Neutrophil (primary cell): Measurements from ENCODE around the gene NCDN.

Experiments
- H3K27ac ChIP-seq: fragments of 200-600 bp; sonication (generic); 2 replicates; pipeline ENCODE4 v1.5.1; 2016; ENCODE audit warnings: mild to moderate bottlenecking, moderate library complexity
- H3K27me3 ChIP-seq: fragments of 200-600 bp; sonication (generic); 2 replicates; pipeline ENCODE4 v1.6.0; 2016; ENCODE audit warnings: mild to moderate bottlenecking
- H3K36me3 ChIP-seq: fragments of 200-600 bp; sonication (generic); 2 replicates; pipeline ENCODE4 v1.5.1; 2017
- H3K4me1 ChIP-seq, 2 experiments: fragments of 200-600 bp in 1 of 2; sonication (generic) in 1 of 2; 1 replicate in 1 of 2; 2 replicates in 1 of 2; pipeline versions ENCODE4 v1.5.1 to v1.6.1; 2013 to 2016; ENCODE audit warnings: low read depth in 1 of 2, low read length in 1 of 2, mild to moderate bottlenecking in 1 of 2, moderate library complexity in 1 of 2; ENCODE audit not compliant: control insufficient read depth in 1 of 2, insufficient read depth in 1 of 2
- H3K4me3 ChIP-seq, 2 experiments: fragments of 200-600 bp in 1 of 2; sonication (generic) in 1 of 2; 1 replicate in 1 of 2; 2 replicates in 1 of 2; pipeline ENCODE4 v1.5.1; 2013 to 2016; ENCODE audit warnings: low read depth in 1 of 2, low read length in 1 of 2, mild to moderate bottlenecking in 1 of 2, moderate library complexity in 1 of 2
- H3K9me3 ChIP-seq: fragments of 200-600 bp; sonication (generic); 2 replicates; pipeline ENCODE4 v1.5.1; 2016
- CTCF ChIP-seq: fragments of 200-600 bp; sonication (generic); IDR thresholded peaks from 2 replicates; pipeline ENCODE4 v1.5.1; 2016; ENCODE audit warnings: antibody characterized with exemption

Gene NCDN

DNA sequence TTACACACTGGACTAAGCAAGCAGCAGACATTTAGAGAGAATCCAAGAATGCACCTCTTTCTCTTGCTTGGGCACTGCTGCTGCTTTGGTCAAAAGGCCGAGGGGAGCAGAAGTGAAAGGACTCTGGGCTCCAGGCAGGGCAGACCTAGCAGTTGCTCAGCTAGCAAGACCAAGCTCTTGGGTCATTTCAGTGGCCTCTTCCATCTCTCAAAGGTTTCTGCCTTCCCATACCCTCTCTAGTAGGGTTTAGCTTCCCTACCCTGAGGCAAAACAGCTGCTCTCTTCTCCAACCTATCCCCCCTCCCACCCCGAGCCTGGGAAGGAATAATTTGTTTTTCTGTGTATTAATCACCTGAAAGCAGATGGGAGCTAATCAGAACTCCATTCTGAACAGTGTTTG is 41.3 kb downstream of the NCDN start:
- Histone ChIP-seq H3K9me3 (no peaks in the 10 kb centered on the region), H3K27me3 (no peaks in the 10 kb centered on the region), H3K36me3 (peaks cover 35% of the 10 kb centered on the region), H3K27ac (no peak overlapping the region), H3K4me3 (no peak overlapping the region), H3K4me1 (no peaks in the 10 kb centered on the region)
- no peak for TF ChIP-seq CTCF

DNA sequence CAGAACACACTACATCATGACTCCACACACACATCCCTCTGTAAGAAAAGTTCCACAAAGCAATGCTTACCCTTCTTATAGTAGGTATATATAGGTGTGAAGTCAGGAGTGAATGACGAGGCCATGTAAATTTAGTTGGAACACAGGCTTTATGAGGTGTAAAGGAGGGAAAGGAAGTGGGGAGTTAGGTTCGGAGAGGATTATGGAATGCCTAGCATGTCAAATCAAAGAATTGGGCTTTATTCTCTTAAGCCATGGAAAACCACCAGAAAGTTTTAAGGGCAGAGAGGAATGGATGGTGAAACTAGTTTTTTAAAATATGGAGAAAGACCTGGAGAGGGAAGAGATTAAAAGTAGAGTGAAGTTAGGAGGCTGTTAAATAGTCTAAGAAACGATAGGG is 41.8 kb downstream of the NCDN start:
- H3K9me3 ChIP-seq, result no peaks in the 10 kb centered on the region
- H3K4me1 ChIP-seq, result no peaks in the 10 kb centered on the region
- H3K36me3 ChIP-seq, result peaks cover 37% of the 10 kb centered on the region

GRCh38 chr1:35600593-35600992 is 43.0 kb downstream of the NCDN start:
- H3K9me3 ChIP-seq, result no peaks in the 10 kb centered on the region
- H3K27ac ChIP-seq, result no peak overlapping the region
- no peak for TF ChIP-seq CTCF
- H3K27me3 ChIP-seq, result no peaks in the 10 kb centered on the region
- H3K4me1 ChIP-seq, result no peaks in the 10 kb centered on the region
- H3K36me3 ChIP-seq, result peaks cover 41% of the 10 kb centered on the region
- H3K4me3 ChIP-seq, result no peak overlapping the region

More for the DNA sequence above, 41.8 kb downstream of the NCDN start:
- TF ChIP-seq CTCF, result no peak
- Histone ChIP-seq H3K27me3 (no peaks in the 10 kb centered on the region), H3K27ac (no peak overlapping the region), H3K4me3 (no peak overlapping the region)

GRCh38 chr1:35603468-35603867 is 45.9 kb downstream of the NCDN start:
- TF ChIP-seq CTCF, result no peak
- Histone ChIP-seq H3K4me3 (no peak overlapping the region), H3K9me3 (no peaks in the 10 kb centered on the region), H3K36me3 (peaks cover 58% of the 10 kb centered on the region), H3K4me1 (no peaks in the 10 kb centered on the region), H3K27me3 (no peaks in the 10 kb centered on the region), H3K27ac (no peak overlapping the region)

DNA sequence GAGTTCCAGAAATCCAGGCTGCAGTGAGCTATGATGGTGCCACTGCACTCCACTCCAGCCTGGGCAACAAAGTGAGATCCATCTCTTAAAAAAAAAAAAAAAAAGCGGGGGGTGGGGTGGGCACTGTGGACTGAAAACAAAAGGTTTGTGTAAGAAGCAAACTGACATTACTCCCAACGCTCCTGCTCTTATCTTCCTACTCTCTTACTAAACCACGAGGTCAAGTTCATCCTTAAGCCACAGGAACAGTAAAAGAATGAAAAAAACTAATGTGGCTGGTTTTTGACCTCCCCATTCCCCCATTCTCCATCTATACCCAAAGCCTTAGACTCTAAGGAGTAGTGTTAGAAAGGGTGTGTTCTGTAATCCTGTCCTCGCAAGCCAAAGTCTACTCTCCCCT is 46.3 kb downstream of the NCDN start:
- Histone ChIP-seq H3K9me3 (no peaks in the 10 kb centered on the region), H3K27me3 (no peaks in the 10 kb centered on the region), H3K4me1 (no peaks in the 10 kb centered on the region), H3K4me3 (no peak overlapping the region), H3K27ac (no peak overlapping the region), H3K36me3 (peaks cover 63% of the 10 kb centered on the region)
- TF ChIP-seq CTCF, result no peak
